ENCODE results near the gene EPHA1. TPM values are rescaled to one million over a fixed set of nuclear protein-coding genes. Genes with fewer than 3 reads are reported as not detected.

Gene EPHA1
- total and polyA plus RNA-seq, 3 donors from 2014 or later, result 5.9 to 9.8 (median 8.5) TPM

- DNase-seq, result no peak
- 93 to 97% methylated on average over 12 to 18 of the region's 20 CpGs for WGBS, 2 donors
- no peak overlapping the region for H3K27ac ChIP-seq
- H3K27me3 ChIP-seq, result no peaks in the 10 kb centered on the region
- peaks cover 11% of the 10 kb centered on the region for H3K4me1 ChIP-seq
- H3K4me3 ChIP-seq, result no peak overlapping the region
- H3K36me3 ChIP-seq (ENCODE audit: low read depth, missing control alignments), result no peaks in the 10 kb centered on the region
- H3K9me3 ChIP-seq, result no peaks in the 10 kb centered on the region
- intact Hi-C loops (cut with DNase I; ENCODE audit: low total_unique reads), result no loop called here
- TF ChIP-seq POLR2A (IDR thresholded peaks at IDR 0.05) (no peak), CTCF (IDR thresholded peaks at IDR 0.05) (no peak)
These were observed 9.0 kb downstream of the EPHA1 start for GRCh38 chr7:143399642-143400041.

- intact Hi-C loops (cut with DNase I; ENCODE audit: low total_unique reads), result no loop called here
- TF ChIP-seq POLR2A (IDR thresholded peaks at IDR 0.05) (no peak), CTCF (IDR thresholded peaks at IDR 0.05) (no peak)
- no peak for DNase-seq
These were observed 9.5 kb downstream of the EPHA1 start for GRCh38 chr7:143399151-143399550.

GRCh38 chr7:143398616-143399015, 10.0 kb downstream of the EPHA1 start:
- Histone ChIP-seq H3K4me3 (no peak overlapping the region), H3K36me3 (ENCODE audit: low read depth, missing control alignments) (no peaks in the 10 kb centered on the region), H3K9me3 (no peaks in the 10 kb centered on the region), H3K4me1 (peaks cover 16% of the 10 kb centered on the region), H3K27me3 (no peaks in the 10 kb centered on the region), H3K27ac (no peak overlapping the region)
- DNase-seq, result no peak
- WGBS, 2 donors, result 97 to 100% methylated on average over 4 to 14 of the region's 14 CpGs
- no peak for TF ChIP-seq CTCF (IDR thresholded peaks at IDR 0.05)
- no peak for TF ChIP-seq POLR2A (IDR thresholded peaks at IDR 0.05)
- intact Hi-C loops (cut with DNase I; ENCODE audit: low total_unique reads), result no loop called here

More at GRCh38 chr7:143399151-143399550, 9.5 kb downstream of the EPHA1 start:
- Histone ChIP-seq H3K4me3 (no peak overlapping the region), H3K4me1 (peaks cover 11% of the 10 kb centered on the region), H3K36me3 (ENCODE audit: low read depth, missing control alignments) (no peaks in the 10 kb centered on the region), H3K9me3 (no peaks in the 10 kb centered on the region), H3K27me3 (no peaks in the 10 kb centered on the region), H3K27ac (no peak overlapping the region)
- 95% methylated on average over 2 to 8 of the region's 8 CpGs for WGBS, 2 donors

- no peak for TF ChIP-seq POLR2A (IDR thresholded peaks at IDR 0.05)
- no peak for TF ChIP-seq CTCF (IDR thresholded peaks at IDR 0.05)
- DNase-seq, result no peak
- Histone ChIP-seq H3K9me3 (no peaks in the 10 kb centered on the region), H3K4me3 (no peak overlapping the region), H3K4me1 (peaks cover 22% of the 10 kb centered on the region), H3K27ac (no peak overlapping the region), H3K27me3 (no peaks in the 10 kb centered on the region), H3K36me3 (ENCODE audit: low read depth, missing control alignments) (no peaks in the 10 kb centered on the region)
- intact Hi-C loops (cut with DNase I; ENCODE audit: low total_unique reads), result no loop called here
- WGBS, 2 donors, result 91 to 93% methylated on average over 15 to 16 of the region's 16 CpGs
These were observed 10.7 kb downstream of the EPHA1 start for GRCh38 chr7:143397710-143398530.
